Omental fat pad (tissue), 4 donors: ENCODE measurements around the gene KCNQ1. TPM values are rescaled to one million over a fixed set of nuclear protein-coding genes. Genes with fewer than 3 reads are reported as not detected.
"Not testable (repeated sequence)": the region's sequence is repeated elsewhere in the genome, so short reads cannot be mapped to it uniquely, and the experiment has no call there.

Experiments used
- ATAC-seq: fragments of 150-250 bp; one replicate; pipeline ENCODE4 v1.9.1; 2016; ENCODE audit warnings: mild to moderate bottlenecking, moderate library complexity; ENCODE audit not compliant: low FRiP score
- DNase-seq: peaks from one replicate; pipeline ENCODE4 v3.0.0-alpha.2; 2019; ENCODE audit warnings: low spot score
- total RNA-seq, 4 donors: library from RNA; depleted of rRNA; stranded (reverse); fragments of >200 nt; gene quantifications; one replicate each; pipeline ENCODE4 v1.1.0, GENCODE V29; 2016
- TF ChIP-seq, protein P1 (sequence below), 3 donors: fragments of 450-650 bp; IDR thresholded peaks; one replicate each; pipeline ENCODE4 v1.5.1; 2016 to 2017; ENCODE audit warnings: antibody characterized with exemption in 3 of 3, mild to moderate bottlenecking in 3 of 3, moderate library complexity in 2 of 3

The KCNQ1 gene
- total RNA-seq, 4 donors from 2014 or later, result 4.5 to 5.9 (median 5.2) TPM

DNA sequence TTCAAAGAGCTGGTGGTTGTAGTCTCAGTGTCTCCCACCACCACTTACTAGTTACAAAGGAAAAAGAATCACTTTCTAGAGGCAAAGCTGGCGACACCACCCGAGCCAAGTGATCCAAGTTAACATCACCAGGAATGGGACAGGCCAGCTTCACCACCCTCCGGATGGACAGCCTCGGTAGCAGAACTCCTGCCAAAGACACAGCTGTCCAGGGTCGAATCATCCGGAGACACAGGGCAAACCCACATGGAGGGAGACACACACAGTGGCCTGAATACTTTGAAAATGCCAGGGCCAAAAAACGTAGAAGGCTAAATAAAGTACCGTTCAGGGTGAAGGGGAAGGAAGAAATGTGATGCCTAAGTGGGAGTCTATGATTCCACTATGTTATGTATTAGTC is 33.1 kb downstream of the KCNQ1 start:
- ATAC-seq, result no peak

DNA sequence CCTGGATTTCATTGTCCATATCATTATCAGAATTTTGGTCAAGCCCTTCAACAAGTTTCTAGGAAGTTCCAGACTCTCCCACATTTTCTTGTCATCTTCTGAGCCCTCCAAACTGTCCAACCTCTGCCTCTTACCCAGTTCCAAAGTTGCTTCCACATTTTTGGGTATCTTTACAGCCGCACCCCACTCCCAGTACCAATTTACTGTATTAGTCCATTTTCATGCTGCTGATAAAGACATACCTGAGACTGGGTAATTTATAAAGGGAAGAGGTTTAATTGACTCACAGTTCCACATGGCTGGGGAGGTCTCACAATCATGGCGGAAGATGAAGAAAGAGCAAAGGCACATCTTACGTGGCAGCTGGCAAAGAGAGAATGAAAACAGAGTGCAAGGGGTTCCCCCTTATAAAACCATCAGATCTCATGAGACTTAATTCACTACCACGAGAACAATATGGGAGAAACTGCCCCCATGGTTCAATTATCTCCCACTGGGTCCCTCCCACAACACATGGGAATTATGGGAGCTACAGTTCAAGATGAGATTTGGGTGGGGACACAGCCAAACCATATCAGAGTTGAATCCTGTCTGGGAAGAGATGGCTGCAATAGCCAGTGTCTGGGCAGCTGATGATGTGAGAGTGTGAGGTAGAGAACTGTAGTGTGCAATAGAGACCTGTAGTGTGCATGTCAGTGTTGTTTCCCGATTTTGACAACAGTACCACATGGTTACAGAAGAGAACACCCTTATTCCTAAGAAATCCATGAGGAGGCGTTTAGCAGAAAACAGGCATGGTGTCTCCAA is 35.5 kb downstream of the KCNQ1 start:
- peak; percentile 16 for DNase-seq
- not testable (repeated sequence) for ATAC-seq

More for the DNA sequence above, 33.1 kb downstream of the KCNQ1 start:
- TF ChIP-seq, protein P1, sequence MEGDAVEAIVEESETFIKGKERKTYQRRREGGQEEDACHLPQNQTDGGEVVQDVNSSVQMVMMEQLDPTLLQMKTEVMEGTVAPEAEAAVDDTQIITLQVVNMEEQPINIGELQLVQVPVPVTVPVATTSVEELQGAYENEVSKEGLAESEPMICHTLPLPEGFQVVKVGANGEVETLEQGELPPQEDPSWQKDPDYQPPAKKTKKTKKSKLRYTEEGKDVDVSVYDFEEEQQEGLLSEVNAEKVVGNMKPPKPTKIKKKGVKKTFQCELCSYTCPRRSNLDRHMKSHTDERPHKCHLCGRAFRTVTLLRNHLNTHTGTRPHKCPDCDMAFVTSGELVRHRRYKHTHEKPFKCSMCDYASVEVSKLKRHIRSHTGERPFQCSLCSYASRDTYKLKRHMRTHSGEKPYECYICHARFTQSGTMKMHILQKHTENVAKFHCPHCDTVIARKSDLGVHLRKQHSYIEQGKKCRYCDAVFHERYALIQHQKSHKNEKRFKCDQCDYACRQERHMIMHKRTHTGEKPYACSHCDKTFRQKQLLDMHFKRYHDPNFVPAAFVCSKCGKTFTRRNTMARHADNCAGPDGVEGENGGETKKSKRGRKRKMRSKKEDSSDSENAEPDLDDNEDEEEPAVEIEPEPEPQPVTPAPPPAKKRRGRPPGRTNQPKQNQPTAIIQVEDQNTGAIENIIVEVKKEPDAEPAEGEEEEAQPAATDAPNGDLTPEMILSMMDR (IDR thresholded peaks at IDR 0.05), result no peak
- DNase-seq, result no peak

DNA sequence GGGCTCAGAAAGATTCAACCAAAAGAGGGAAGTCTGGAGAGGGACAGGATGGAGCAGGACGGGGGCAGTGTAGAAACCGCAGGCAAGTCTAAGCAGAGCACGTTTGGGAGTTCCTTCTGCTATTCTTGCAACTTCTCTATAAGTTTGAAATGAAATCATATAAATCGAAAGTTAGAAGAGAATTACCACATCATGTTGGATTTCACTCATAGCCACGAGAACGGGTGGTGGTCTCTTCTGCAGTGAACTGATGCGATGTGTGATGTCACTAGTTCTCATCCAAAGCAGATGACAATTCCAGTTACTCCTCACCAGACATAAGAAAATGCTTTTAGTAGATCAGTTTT is 36.0 kb downstream of the KCNQ1 start:
- peak; percentile 16 for DNase-seq
- TF ChIP-seq, protein P1 (IDR thresholded peaks at IDR 0.05), result no peak
- ATAC-seq, result no peak

GRCh38 chr11:2481253-2481652 is 36.4 kb downstream of the KCNQ1 start:
- ATAC-seq (no peak), DNase-seq (peak; percentile 21)
- TF ChIP-seq, protein P1 (IDR thresholded peaks at IDR 0.05), result no peak

DNA sequence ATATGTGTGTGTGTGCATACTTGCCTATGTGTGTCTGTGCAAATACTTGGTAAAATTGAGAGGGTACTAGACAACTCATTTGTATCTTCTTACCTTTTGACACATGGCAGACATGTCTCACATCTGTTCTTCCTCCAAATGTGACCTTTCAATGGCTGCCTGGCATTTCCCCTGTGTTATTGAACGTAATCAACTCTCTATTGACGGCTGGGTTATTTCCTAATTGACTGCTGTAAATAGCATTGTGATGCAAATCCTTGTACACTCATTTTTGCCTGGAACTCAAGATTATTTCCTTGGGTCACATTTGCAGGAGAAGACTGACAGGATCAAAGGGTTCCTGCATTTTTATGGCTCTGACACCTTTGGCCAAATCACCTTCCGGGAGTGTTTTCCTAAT is 37.4 kb downstream of the KCNQ1 start:
- DNase-seq (no peak), ATAC-seq (no peak)
- TF ChIP-seq, protein P1 (IDR thresholded peaks at IDR 0.05), result no peak

GRCh38 chr11:2482745-2483144 is 37.9 kb downstream of the KCNQ1 start:
- TF ChIP-seq, protein P1 (IDR thresholded peaks at IDR 0.05), result no peak
- ATAC-seq (no peak), DNase-seq (peak; percentile 14)

GRCh38 chr11:2483426-2483825 is 38.6 kb downstream of the KCNQ1 start:
- no peak for ATAC-seq
- no peak for DNase-seq
- TF ChIP-seq, protein P1 (IDR thresholded peaks at IDR 0.05), result no peak
